Epithelial cell of proximal tubule (primary cell): ENCODE measurements around the gene DYNLT2B. TPM values are rescaled to one million over a fixed set of nuclear protein-coding genes. Genes with fewer than 3 reads are reported as not detected.
A peak's percentile ranks its signal among the peaks of the same experiment; 100 is the strongest.
"Not testable (repeated sequence)": the region's sequence is repeated elsewhere in the genome, so short reads cannot be mapped to it uniquely, and the experiment has no call there.

Experiments
- DNase-seq: peaks from one replicate; pipeline ENCODE4 v3.0.0-alpha.2; 2011; ENCODE audit warnings: low read depth
- H3K4me3 ChIP-seq: 2 replicates; pipeline ENCODE4 v1.5.1; 2011; ENCODE audit warnings: low read depth, mild to moderate bottlenecking, low read length
- total RNA-seq: library from RNA; depleted of rRNA; stranded (reverse); fragments of >200 nt; gene quantifications from 2 replicates; pipeline ENCODE4 v1.2.3, GENCODE V29; 2015
- TF ChIP-seq, protein P1 (sequence below): conservative IDR thresholded peaks from 2 replicates; pipeline ENCODE4 v1.5.1; 2012; ENCODE audit warnings: low read depth, mild to moderate bottlenecking, low read length

Gene DYNLT2B
- total RNA-seq, 1 donor from 2014 or later: 33.2 TPM

DNA sequence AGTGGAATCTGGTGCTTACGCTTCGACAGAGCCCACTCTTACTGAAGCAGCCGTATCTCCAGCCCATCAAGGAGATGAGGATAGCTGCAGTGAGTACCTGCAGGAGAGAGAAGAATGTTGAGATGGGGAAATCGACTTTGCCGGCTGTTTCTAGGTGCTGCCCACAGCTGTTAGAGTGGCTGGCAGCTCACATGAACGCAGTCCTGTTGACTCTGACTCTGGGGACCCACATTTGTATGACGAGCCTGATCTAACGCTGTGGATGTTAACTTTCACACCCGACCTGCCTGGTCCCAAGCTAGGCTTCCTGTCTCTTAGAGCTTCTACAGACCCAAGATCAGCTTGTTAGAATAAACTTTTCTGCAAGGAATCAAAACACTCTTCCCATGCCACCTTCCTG, 8.9 kb upstream of the DYNLT2B start:
- TF ChIP-seq, protein P1, sequence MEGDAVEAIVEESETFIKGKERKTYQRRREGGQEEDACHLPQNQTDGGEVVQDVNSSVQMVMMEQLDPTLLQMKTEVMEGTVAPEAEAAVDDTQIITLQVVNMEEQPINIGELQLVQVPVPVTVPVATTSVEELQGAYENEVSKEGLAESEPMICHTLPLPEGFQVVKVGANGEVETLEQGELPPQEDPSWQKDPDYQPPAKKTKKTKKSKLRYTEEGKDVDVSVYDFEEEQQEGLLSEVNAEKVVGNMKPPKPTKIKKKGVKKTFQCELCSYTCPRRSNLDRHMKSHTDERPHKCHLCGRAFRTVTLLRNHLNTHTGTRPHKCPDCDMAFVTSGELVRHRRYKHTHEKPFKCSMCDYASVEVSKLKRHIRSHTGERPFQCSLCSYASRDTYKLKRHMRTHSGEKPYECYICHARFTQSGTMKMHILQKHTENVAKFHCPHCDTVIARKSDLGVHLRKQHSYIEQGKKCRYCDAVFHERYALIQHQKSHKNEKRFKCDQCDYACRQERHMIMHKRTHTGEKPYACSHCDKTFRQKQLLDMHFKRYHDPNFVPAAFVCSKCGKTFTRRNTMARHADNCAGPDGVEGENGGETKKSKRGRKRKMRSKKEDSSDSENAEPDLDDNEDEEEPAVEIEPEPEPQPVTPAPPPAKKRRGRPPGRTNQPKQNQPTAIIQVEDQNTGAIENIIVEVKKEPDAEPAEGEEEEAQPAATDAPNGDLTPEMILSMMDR: no peak
- no peak for DNase-seq
- no peak overlapping the region for H3K4me3 ChIP-seq

DNA sequence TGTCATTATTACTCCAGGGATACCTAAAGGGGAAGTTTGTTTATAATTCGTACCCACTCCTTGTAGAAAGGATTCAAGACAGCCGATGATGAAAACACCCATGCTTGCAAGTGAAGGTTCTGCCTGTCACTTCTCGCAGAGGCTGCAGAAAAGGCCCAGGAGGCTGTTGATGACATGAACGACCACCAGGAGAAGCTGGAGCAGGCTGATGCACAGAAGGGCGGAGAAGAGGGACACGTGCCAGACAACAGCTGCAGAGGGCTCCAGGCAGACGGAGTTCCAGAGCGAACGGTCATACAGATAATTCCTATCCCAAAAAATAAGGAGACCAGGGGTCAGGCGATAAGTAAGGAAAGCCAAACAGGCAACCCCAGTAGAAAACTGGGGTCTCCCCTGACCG, 5.7 kb upstream of the DYNLT2B start:
- H3K4me3 ChIP-seq: no peak overlapping the region
- TF ChIP-seq, protein P1: no peak
- no peak for DNase-seq

DNA sequence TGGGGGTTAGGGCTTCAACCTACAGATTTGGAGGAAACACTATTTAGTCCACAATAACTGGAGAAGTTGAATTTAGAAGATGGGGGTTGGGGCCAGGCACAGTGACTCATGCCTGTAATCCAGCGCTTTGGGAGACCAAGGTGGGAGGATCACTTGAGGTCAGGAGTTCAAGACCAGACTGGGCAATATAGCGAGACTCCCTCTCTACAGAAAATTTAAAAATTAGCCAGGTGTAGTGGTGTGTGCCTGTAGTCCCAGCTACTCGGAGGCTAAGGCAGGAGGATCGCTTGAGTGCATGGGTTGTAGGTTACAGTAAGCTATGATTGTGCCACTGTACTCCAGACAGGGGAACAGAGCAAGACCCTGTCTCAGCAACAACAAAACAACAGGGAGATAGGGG, 5.0 kb upstream of the DYNLT2B start:
- no peak overlapping the region for H3K4me3 ChIP-seq
- DNase-seq: no peak
- TF ChIP-seq, protein P1: no peak

DNA sequence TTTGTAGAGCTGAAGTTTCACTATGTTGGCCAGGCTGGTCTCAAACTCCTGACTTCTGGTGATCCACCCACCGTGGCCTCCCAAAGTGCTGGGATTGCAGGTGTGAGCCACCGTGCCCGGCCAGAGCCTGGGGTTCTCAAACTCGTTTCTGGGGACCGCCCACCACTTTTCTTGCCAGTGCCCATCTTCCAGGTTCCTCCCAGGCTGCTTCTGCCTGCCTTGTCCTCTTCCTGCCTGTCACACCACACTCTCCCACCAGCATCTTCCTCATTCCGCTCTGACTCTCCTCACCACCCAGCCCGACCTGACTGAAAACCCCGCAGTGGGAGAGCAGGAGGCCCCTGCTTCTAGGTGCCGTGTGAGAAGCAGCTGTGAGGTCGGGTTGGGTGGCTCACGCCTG, 3.1 kb upstream of the DYNLT2B start:
- no peak overlapping the region for H3K4me3 ChIP-seq
- DNase-seq: no peak
- TF ChIP-seq, protein P1: no peak

DNA sequence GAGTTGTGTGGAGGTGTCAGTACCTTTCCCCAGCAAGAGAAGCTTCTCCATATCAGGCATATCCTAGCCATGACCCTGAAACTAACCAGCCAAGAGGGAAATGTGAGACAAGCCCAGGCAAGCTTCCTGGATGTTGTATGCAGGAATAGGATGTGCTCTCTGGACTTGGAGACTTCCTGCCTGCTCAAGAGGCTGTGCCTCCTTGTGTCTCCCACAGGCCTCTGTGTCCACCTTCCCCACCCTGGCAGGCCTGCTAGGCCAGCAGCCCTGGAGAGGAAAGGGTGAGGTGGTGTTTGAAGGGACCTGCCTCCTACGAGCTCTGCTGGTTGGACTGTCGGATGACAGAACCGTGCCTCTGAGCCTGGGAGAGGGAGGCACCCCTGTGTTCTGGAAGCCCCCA, 2.1 kb upstream of the DYNLT2B start:
- no peak for DNase-seq
- TF ChIP-seq, protein P1: no peak

DNA sequence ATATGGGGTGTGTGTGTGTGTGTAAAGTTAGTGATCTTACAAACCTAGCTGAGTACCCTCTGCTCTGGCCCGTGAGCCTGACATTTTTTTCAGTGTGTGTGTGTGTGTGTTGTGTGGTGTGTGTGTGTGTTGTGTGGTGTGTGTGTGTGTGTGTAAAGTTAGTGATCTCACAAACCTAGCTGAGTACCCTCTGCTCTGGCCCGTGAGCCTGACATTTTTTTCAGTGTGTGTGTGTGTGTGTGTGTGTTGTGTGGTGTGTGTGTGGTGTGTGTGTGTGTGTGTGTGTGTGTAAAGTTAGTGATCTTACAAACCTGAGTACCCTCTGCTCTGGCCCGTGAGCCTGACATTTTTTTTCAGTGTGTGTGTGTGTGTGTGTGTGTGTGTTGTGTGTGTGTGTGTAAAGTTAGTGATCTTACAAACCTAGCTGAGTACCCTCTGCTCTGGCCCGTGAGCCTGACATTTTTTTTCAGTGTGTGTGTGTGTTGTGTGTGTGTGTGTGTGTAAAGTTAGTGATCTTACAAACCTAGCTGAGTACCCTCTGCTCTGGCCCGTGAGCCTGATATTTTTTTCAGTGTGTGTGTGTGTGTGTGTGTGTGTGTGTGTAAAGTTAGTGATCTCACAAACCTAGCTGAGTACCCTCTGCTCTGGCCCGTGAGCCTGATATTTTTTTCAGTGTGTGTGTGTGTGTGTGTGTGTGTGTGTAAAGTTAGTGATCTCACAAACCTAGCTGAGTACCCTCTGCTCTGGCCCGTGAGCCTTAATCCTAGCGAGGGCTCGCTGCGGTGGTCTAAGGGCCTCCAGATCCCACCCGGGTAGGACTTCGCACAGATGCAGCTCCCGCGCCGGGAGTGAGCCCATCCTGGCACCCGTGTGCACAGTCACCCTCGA, 997 bp downstream of the DYNLT2B start:
- peak overlapping the region; percentile 86 for H3K4me3 ChIP-seq
- not testable (repeated sequence) for DNase-seq

More for the DNA sequence above, 2.1 kb upstream of the DYNLT2B start:
- no peak overlapping the region for H3K4me3 ChIP-seq

DNA sequence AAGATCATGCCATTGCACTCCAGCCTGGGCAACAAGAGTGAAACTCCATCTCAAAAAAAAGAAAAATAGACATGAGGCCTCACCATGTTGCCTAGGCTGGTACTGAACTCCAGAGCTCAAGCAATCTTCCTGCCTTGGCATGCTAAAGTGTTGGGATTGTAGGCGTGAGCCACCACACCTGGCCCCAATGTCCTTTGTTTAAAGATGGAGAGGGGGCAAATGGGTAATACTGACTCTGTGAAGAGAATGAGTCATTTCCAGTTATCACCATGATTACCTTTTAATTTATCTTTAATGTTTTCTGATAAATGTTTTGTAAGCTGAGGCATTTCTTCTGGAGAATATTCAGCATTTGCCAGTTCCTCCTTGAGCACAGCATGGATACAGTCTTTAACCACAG, 2.2 kb downstream of the DYNLT2B start:
- H3K4me3 ChIP-seq: no peak overlapping the region
- no peak for DNase-seq
- TF ChIP-seq, protein P1: no peak
